HG03457 (cell line): ENCODE data around the gene SREBF2.
"Not testable (repeated sequence)": the region's sequence is repeated elsewhere in the genome, so short reads cannot be mapped to it uniquely, and the experiment has no call there.

Experiments
- ATAC-seq: cut with Tn5 transposase; IDR thresholded peaks from one replicate; pipeline ENCODE4 v1.9.1; 2021; ENCODE audit warnings: moderate number of reproducible peaks; ENCODE audit not compliant: unreplicated experiment

SREBF2 gene

GRCh38 chr22:41820447-41820846 is 12.5 kb upstream of the SREBF2 start:
- no peak for ATAC-seq

- ATAC-seq = no peak
Observed at GRCh38 chr22:41821471-41822316, 11.2 kb upstream of the SREBF2 start.

GRCh38 chr22:41822317-41823057 is 10.4 kb upstream of the SREBF2 start:
- no peak for ATAC-seq

- ATAC-seq = no peak
Observed at GRCh38 chr22:41823797-41824196, 9.1 kb upstream of the SREBF2 start.

GRCh38 chr22:41825376-41825775 is 7.5 kb upstream of the SREBF2 start:
- ATAC-seq = no peak

- no peak for ATAC-seq
Observed at GRCh38 chr22:41826021-41826420, 6.9 kb upstream of the SREBF2 start.

- ATAC-seq = no peak
Observed at GRCh38 chr22:41826430-41827383, 6.2 kb upstream of the SREBF2 start.

GRCh38 chr22:41827671-41828070 is 5.2 kb upstream of the SREBF2 start:
- no peak for ATAC-seq

- ATAC-seq = no peak
Observed at GRCh38 chr22:41828516-41828915, 4.4 kb upstream of the SREBF2 start.

GRCh38 chr22:41830174-41830573 is 2.7 kb upstream of the SREBF2 start:
- no peak for ATAC-seq

GRCh38 chr22:41831383-41831782 is 1.5 kb upstream of the SREBF2 start:
- ATAC-seq = no peak

GRCh38 chr22:41831828-41832552 is 915 bp upstream of the SREBF2 start:
- ATAC-seq = no peak

GRCh38 chr22:41833369-41834004 is 582 bp downstream of the SREBF2 start:
- ATAC-seq = no peak

- ATAC-seq = no peak
Observed at GRCh38 chr22:41834005-41834944, 1.4 kb downstream of the SREBF2 start.

- ATAC-seq = not testable (repeated sequence)
Observed at GRCh38 chr22:41835462-41835861, 2.6 kb downstream of the SREBF2 start.

- ATAC-seq = no peak
Observed at GRCh38 chr22:41836551-41836950, 3.6 kb downstream of the SREBF2 start.

GRCh38 chr22:41838842-41839618 is 6.1 kb downstream of the SREBF2 start:
- ATAC-seq = no peak

GRCh38 chr22:41840216-41840615 is 7.3 kb downstream of the SREBF2 start:
- ATAC-seq = no peak
